ENCODE measurements around the gene PRDM8.
A peak's percentile ranks its signal among the peaks of the same experiment; 100 is the strongest.

Gene PRDM8

DNA sequence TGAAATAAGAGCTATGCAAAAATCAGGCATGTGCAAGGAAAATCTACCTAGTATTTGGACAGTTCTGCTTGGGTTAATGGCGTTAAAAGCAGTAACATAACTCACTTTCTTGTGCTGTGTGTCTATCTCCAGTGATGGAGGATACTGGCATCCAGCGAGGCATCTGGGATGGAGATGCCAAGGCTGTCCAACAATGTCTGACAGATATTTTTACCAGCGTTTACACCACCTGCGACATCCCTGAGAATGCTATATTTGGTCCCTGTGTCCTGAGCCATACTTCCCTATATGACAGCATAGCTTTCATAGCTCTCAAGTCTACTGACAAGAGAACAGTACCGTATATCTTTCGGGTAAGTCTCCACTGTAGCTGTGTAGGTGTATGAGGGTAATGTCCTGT, 2.6 kb downstream of the PRDM8 start:
- no peak for DNase-seq (ENCODE audit: low read depth in 4 of 4, low spot score in 1 of 4)

DNA sequence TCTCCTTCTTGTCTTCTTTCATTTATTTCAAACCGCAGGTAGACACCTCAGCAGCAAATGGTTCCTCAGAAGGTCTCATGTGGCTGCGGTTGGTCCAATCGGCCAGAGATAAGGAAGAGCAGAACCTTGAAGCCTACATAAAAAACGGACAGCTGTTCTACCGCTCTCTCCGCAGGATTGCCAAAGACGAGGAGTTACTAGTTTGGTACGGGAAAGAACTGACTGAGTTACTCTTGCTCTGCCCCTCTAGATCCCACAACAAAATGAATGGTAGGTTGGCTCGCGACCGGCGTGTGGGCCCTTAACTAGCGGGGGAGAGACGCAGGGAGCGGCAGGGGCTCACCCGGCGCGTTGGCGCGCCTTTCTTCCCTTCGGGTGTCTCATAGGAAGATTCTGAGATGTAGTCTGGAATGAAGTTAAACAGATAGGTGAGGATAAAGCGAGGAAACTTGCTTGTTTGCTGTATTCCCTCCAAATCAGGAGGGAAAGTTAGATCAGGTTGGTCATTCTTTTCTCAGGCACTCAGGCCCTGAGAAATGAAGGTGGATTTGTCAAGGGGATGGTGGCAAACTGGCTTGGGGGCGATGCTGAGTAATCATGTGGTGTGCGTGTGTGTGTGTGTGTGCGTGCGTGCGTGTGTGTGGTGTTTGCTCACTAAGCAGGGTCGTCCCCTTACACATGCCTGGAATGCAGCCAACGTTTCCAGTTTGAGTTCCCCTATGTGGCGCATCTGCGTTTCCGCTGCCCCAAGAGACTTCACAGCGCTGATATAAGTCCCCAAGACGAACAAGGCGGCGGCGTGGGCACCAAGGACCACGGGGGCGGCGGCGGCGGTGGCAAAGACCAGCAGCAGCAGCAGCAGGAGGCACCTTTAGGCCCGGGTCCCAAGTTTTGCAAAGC, 4.2 kb downstream of the PRDM8 start:
- peak in 1 of 4 experiments; percentile 34 for DNase-seq (ENCODE audit: low read depth in 4 of 4, low spot score in 1 of 4)

DNA sequence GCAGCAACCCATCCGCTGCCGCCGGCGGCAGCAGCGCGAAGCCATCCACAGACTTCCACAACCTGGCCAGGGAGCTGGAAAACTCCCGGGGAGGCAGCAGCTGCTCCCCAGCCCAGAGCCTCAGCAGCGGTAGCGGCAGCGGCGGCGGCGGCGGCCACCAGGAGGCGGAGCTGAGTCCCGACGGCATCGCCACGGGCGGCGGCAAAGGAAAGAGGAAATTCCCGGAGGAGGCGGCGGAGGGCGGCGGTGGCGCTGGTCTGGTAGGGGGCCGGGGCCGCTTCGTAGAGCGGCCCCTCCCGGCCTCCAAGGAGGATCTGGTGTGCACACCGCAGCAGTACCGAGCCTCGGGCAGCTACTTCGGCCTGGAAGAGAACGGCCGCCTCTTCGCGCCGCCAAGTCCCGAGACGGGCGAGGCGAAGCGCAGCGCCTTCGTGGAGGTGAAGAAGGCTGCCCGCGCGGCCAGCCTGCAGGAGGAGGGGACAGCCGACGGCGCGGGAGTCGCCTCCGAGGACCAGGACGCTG, 4.9 kb downstream of the PRDM8 start:
- peak in 2 of 4 experiments; percentile 63 to 65 for DNase-seq (ENCODE audit: low read depth in 4 of 4, low spot score in 1 of 4)

DNA sequence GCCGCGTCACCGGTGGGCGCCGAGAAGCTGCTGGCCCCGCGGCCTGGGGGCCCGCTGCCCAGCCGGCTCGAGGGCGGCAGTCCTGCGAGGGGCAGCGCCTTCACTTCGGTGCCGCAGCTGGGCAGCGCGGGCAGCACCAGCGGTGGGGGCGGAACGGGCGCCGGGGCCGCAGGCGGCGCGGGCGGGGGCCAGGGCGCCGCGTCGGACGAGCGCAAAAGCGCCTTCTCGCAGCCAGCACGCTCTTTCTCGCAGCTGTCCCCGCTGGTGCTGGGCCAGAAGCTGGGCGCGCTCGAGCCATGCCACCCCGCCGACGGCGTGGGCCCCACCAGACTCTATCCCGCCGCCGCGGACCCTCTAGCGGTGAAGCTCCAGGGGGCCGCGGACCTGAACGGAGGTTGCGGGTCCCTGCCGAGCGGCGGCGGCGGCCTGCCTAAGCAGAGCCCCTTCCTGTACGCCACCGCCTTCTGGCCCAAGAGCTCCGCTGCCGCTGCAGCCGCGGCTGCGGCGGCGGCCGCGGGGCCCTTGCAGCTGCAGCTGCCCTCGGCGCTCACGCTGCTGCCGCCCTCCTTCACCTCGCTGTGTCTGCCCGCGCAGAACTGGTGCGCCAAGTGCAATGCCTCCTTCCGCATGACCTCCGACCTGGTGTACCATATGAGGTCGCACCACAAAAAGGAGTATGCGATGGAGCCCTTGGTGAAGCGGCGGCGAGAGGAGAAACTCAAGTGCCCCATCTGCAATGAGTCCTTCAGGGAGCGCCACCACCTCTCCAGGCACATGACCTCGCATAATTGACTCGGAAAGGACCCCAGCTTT, 5.6 kb downstream of the PRDM8 start:
- peak in 1 of 4 experiments; percentile 17 for DNase-seq (ENCODE audit: low read depth in 4 of 4, low spot score in 1 of 4)

DNA sequence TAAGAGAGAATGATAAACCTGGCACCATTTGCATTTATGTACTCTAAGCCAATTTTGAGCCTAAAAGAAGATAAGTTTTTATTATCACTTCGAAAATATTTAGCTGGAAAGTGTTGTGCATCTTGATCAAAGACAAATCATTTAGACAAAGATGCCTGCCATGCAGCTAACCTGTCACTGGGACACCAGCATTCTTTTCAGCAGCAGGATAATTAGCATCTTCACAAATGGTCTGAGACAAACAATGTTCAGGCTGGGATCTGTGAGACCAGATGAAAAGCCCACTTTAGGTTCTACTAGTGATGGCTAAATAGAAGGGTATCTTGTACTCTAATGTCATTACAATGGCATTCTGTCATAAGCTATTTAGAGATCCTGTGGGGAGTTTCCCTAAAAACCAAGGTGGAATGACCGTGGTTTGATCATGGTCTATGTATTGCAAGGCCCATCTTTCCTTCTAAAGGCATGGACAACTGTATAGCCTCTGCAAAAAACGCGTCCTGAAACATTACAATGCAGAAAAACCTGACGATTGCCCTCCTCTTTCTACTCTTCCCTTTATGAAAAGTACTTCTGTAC, 7.2 kb downstream of the PRDM8 start:
- DNase-seq (ENCODE audit: low read depth in 4 of 4, low spot score in 1 of 4): no peak

DNA sequence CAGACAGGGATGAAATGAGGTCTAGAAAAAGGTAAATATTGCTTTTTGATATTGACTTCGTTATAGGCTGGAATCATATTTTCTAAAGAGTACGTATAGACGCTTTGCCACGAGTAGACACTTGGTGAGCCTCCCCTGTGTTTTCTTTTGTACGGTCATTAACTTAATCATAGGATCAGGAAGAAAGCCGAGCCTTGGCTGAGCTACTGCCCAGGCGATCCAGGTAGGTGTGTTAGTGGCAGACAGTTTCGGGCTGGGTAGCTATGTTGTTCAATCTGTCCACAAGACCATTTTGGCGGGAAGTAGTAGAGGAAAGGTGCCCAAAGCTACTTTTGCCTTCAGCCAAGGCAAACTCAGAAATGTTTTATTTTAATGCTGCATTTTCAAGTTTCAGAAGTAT, 8.8 kb downstream of the PRDM8 start:
- DNase-seq (ENCODE audit: low read depth in 4 of 4, low spot score in 1 of 4): no peak

DNA sequence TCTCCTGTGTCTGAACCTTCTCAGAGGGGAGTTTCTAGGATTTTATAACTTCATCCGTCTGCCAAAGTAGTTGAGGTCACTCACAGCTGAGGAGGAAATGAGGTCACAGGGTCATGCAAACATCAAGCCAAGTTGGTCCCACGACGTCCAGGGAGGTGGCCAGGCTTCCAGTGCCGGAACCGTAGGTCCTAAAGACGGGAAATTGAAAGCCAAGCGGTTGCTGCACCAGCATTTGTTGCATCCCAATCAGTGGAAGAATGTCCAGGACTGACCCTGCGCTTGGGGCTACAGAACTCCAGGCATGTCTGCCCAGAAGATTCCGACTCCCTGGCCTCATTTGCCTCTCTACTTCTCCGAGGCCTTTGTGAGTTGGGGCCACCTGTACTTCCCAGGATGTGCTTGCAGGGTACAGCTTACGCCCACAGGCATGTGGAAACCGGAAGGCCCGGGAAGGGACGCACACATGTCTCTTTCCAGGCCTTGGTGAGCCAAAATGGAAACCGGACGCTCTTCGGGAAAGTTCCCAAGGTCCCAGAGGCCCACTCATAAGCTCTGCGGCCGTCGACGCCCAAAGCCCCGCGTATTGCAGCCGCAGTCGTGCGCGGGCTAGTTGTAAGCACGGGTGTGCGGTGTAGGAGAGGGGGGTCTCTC, 9.3 kb downstream of the PRDM8 start:
- no peak for DNase-seq (ENCODE audit: low read depth in 4 of 4, low spot score in 1 of 4)

DNA sequence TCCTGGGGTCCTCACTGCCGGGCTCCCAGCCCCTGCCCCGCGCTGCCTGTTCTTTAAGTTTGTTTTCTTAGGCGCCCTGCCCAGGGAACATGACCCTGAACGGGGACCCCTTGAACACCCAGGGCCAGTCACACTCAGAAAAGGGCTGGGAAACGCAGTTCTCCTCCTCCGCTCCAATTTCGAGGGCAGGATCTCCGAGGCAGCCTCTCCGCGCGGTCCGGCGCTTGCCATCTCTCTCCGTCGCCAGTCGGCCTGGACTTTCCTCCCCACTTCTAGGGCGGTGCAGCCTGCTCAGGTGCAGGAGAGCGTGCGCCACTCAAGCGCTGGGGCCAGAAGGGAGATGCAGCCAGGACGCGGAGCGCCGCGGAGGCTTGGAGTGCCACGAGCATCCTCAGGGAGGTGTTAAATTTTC, 9.9 kb downstream of the PRDM8 start:
- no peak for DNase-seq (ENCODE audit: low read depth in 4 of 4, low spot score in 1 of 4)

DNA sequence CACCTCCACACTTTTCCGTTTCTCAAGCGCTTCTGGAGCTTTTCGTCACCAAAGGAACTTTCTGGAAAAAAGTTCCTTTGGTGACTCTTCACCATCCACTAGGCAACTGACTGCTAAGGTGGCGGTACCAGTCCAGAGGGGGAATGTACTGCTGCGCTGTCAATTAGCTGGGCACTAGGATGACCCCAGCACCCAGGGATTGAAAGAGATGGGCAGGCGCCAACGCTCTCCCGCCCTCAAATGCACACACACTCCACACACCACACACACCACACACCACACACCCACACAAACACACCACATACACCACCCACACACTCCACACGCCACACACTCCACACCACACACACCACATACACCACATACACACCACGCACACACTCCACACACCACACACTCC, 10.4 kb downstream of the PRDM8 start:
- DNase-seq (ENCODE audit: low read depth in 4 of 4, low spot score in 1 of 4): no peak

DNA sequence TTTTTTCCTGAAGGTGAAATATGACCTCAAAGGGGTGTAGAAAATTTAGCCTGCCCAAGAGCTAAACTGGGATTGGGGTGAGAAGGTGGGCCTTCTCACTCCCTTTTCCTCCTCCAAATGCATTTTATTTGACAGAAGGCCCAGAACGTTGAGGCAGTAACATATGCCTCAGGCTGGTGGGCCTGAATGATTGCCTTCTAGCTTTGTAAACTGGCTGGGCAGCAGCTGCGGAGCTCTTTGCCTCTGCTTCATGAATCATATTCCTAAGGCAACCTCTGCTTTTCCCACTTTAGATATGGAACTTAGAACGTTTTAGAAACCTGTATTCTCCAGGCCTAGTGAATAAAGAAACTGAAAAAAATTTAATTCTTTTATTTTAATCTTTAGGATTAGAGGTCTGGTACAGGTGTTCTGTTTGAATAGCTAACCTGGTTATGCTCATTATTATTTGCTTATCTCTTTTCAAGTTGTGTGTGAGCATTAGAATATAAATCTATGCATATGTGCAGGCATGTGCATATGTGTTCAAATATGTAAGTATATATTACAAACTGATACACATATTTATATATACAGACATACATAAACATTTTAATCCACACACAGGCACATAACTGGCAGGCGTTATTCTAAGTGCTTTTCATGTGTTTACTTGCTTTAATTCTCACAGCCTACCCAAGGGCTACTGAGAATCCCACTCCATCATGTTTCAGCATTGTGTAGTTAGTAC, 11.5 kb downstream of the PRDM8 start:
- no peak for DNase-seq (ENCODE audit: low read depth in 4 of 4, low spot score in 1 of 4)

DNA sequence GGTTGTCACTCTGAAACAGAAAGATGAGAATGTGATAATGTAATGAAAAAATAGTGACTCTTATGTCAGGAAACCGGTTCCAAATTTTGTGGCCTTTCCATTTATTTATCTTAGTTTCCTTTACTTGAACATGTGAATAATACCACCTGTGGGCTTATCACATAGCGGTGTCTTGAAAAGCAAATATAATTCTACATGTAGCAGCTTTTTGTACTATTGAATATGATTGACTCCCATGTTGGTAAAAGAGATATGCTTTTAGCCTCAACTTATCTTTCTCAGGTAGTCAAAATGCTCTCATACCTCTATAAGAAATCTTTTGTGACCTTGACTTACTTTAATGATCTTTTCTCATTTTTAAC, 12.0 kb downstream of the PRDM8 start:
- no peak for DNase-seq (ENCODE audit: low read depth in 4 of 4, low spot score in 1 of 4)

DNA sequence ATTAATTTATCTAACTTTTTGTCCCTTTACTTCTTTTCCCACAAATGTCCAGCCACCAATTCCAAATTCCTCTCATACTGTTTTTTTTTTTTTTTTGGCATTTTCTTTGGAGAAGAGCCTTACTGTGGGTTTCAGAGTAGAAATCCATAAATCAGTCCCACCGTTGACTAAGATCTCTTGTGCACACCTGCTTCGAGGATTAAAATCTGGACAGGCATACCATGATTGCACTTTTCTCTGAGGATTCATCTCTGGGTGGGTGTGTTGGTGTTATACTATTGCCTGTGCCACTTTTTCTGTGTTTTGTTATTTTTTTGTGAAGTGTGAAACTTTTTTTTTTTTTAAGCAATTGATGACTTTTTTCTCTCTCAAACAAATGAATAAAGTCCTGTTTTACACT, 13.2 kb downstream of the PRDM8 start:
- DNase-seq (ENCODE audit: low read depth in 4 of 4, low spot score in 1 of 4): no peak

DNA sequence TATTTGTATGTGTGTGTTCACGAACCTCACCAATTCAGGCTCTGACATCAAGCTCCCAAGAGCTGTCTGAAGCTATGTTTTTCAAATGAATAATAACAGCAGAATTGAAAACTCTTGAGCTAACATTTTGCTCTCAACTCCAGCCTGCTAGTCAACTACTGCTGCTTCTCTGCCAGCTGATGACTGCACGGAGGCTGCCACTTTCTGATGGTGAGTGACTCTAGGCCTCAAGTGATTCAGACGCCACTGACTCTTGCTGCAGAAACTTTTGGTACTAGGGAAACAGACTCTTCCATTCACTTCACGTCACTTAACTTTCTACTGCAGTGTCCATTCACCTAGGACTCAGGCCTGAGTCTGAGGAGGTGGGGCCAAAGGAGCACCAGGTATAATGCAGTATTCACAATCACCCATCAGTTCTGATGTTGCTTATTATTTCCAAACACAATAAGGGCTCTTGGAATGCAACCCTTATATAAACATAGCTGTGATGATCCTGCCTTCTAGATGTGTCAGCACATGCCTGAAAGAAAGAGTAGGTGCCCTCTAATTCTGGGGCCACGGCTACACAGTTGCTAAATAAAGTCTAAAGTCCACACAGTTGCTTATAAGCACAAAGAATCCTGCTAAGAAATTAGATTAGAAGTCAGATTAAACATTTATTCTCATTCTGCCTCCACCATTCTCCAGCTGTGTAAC, 16.0 kb downstream of the PRDM8 start:
- DNase-seq (ENCODE audit: low read depth in 4 of 4, low spot score in 1 of 4): no peak

DNA sequence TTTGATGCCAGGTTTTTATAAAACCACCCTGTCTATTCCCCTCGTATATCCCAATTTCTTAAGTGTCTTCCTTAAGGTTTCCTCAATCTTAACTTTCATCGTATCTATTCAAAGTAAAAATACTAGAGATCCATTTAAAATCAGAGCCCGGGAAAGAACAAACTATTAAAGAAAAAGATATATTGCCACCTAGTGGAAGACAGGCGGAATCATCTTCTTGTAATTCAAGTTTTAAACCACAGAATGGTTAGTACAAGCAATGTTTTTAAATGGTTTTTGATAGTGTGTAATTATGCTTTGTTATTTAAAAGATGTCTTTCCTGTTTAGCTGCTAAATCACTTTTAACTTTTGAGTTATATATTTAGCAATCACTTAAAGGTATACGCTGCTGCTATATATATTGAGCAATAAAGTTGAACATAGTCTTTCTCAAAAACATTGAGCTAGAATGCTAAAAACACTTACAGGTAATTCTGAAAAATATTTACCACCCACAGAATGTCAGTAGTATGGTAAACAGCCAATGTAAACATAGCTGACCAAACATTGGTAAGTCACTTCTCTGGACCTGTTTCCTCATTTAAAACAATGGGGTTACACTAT, 18.2 kb downstream of the PRDM8 start:
- DNase-seq (ENCODE audit: low read depth in 4 of 4, low spot score in 1 of 4): no peak

DNA sequence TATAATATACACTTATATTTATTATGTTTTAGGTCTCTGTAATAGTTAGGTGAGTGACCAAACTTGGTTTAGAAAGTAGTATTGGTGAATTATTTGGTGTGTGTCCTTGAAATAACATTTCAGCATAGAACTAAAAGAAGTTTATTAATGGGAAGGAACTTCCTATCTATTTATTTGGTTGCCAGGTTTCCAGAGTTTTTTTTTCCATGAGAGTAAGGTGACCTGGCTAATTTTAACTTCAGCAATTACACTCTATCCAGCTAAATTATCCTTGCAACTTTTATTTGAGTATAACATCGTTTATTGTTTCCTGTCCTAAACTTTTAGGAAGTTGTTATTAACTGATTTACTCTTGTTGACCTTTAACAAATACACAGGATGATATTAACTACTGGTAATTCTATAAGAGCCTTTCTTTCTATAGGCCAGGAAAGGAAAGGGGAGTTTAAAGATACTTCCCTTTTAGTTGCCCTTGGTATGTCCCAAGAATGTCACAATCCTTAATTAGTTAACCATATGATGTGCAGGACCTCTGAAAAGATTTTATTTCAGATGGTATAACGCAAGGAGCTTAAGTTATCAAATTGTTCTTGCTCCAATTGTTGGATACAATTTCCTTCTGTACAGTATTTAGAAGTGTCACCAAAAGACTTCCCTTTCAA, 18.9 kb downstream of the PRDM8 start:
- no peak for DNase-seq (ENCODE audit: low read depth in 4 of 4, low spot score in 1 of 4)

DNA sequence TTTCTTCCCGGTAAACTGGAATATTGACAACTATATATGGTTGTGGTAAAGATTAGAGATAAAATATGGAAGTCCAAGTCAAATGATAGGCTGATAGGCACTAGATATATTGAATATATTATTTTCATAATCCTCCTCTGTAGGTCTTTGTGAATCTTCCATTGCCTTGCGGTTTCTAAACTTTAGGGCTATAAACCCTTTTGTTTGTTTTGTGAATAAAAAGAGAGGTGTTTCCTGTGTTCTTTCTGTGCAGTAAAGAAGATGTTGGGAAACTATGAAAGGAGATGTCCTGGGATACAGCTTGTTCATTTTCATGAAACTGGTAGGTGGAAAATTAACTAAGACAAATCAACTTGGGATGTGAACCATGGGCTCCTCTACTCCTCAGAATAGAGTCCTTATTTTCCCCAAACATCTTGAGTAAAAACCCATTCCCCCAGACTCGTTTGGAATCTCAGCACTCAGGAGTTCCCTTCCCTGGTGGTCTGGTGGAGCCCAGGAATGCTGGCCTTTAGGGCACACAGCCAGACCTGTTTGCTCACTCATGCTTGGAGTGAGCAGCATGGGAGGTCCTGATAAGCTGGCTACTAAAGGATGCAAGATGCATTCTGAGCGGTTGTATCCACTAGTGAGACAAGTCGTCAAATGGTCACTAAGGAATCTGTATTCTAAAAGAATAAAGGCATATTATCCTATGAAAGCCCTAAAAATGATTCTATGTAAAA, 22.2 kb downstream of the PRDM8 start:
- DNase-seq (ENCODE audit: low read depth in 4 of 4, low spot score in 1 of 4): no peak

DNA sequence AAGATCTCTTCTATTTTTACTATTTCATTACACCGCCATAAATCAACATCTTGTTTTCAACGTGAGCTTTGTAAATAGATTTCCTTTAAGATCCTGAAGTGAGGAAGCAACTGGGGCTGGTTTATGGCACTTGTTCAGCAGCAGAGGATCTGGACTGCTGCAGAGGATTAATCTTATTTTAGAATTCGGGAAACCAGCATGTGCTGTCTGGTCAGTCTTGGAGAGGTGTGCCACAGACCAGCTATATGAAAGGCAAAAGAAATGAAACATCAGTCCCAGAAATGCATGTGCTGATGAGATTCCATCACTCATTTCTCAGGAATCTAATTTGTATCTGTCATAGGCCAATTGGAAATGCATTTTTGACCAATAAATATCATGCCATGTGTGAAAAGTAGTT, 23.4 kb downstream of the PRDM8 start:
- no peak for DNase-seq (ENCODE audit: low read depth in 4 of 4, low spot score in 1 of 4)

DNA sequence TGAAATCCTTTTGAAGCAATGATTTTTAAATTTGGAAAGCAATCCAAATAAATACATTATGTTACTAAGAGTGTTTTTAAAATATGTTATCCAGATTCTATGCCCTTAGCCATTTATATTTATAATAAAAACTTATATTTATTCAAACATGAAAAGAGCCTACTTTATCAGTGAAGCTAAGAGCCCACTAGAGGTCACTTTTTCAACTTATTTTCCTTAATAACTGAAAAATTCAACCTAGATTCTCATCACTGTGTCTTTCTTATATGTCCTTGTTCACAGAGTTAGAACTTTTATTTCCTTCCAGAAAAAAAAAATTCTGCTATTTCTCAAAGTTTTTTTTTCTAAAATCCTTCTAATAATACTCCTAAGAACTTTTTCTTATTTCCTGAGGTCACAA, 23.9 kb downstream of the PRDM8 start:
- no peak for DNase-seq (ENCODE audit: low read depth in 4 of 4, low spot score in 1 of 4)
